Breast epithelium (tissue), 4 donors: ENCODE results near the gene ZNF618. TPM values are rescaled to one million over a fixed set of nuclear protein-coding genes. Genes with fewer than 3 reads are reported as not detected.
"Not testable (repeated sequence)": the region's sequence is repeated elsewhere in the genome, so short reads cannot be mapped to it uniquely, and the experiment has no call there.

ENCODE experiments used
- DNase-seq, 2 donors: peaks; one replicate each; pipeline ENCODE4 v3.0.0-alpha.2; 2019; ENCODE audit warnings: low spot score in 2 of 2
- H3K27ac ChIP-seq, 2 donors: fragments of 200-600 bp; sonication (generic) in 1 of 2; one replicate each; pipeline ENCODE4 v1.5.1; 2016 to 2019; ENCODE audit warnings: mild to moderate bottlenecking in 1 of 2
- H3K27me3 ChIP-seq, 2 donors: fragments of 200-600 bp; sonication (generic) in 1 of 2; one replicate each; pipeline versions ENCODE4 v1.5.1 to v1.6.0; 2017 to 2019; ENCODE audit warnings: control low read depth in 1 of 2, mild to moderate bottlenecking in 1 of 2
- H3K36me3 ChIP-seq: fragments of 200-600 bp; one replicate; pipeline ENCODE4 v1.5.1; 2019
- H3K4me1 ChIP-seq, 2 donors: fragments of 200-600 bp; sonication (generic); one replicate each; pipeline ENCODE4 v1.5.1; 2016 to 2019; ENCODE audit warnings: control low read depth in 1 of 2
- H3K4me3 ChIP-seq, 3 donors: fragments of 200-600 bp; sonication (generic); 1 replicate in 2 of 3; 2 replicates in 1 of 3; pipeline ENCODE4 v1.5.1; 2016 to 2019; ENCODE audit warnings: mild to moderate bottlenecking in 3 of 3, moderate library complexity in 2 of 3
- H3K9me3 ChIP-seq, 2 donors: fragments of 200-600 bp; sonication (generic) in 1 of 2; one replicate each; pipeline ENCODE4 v1.5.1; 2016 to 2019; ENCODE audit warnings: control low read depth in 1 of 2
- POLR2A ChIP-seq: fragments of 450-650 bp; IDR thresholded peaks from one replicate; pipeline ENCODE4 v1.6.1; 2016; ENCODE audit warnings: antibody characterized with exemption, mild to moderate bottlenecking, moderate library complexity
- POLR2AphosphoS5 ChIP-seq, 3 donors: sonication (generic); formaldehyde crosslinking; IDR thresholded peaks; one replicate each; pipeline ENCODE4 v1.6.1; 2017; ENCODE audit warnings: antibody characterized with exemption in 3 of 3
- intact Hi-C: fragments of 100-400 bp; cut with DNase I; formaldehyde crosslinking; loops from one replicate; pipeline ENCODE4 v1.15.1; 2023; ENCODE audit warnings: low total_unique reads
- total RNA-seq, 3 donors: library from RNA; depleted of rRNA; stranded (reverse); fragments of >200 nt; gene quantifications; one replicate each; pipeline ENCODE4 v1.1.0, GENCODE V29; 2016
- TF ChIP-seq, protein P1 (sequence below), 3 donors: fragments of 450-650 bp; IDR thresholded peaks; one replicate each; pipeline ENCODE4 v1.5.1; 2016 to 2017; ENCODE audit warnings: antibody characterized with exemption in 3 of 3, mild to moderate bottlenecking in 3 of 3, moderate library complexity in 3 of 3

ZNF618 gene
- total RNA-seq, 3 donors from 2014 or later = 4.6 to 11.8 (median 10.4) TPM

DNA sequence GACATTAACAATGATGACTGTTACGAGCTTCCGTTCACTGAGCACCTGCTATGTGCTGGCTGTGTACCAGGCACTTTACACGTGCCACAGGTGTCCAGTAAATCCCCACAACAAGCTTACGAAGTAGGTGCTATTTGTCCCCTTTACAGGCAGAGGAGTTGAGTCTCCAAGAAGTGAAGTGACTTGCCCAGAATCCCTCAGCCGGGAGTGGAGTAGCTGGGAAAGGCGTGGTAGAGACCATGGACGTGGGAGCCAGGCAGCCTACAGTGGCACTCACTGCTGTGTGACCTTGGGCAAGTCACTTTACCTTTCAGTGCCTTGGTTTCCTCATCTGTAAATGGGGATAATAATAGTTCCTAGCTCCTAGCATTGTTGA is 202.7 kb downstream of the ZNF618 start:
- no peak for TF ChIP-seq POLR2AphosphoS5 (IDR thresholded peaks at IDR 0.05)
- no peak overlapping the region for H3K4me3 ChIP-seq
- H3K4me1 ChIP-seq = no peaks in the 10 kb centered on the region
- H3K9me3 ChIP-seq = no peaks in the 10 kb centered on the region
- no peaks in the 10 kb centered on the region for H3K36me3 ChIP-seq
- no peak for DNase-seq
- intact Hi-C loops = no loop called here
- no peaks in the 10 kb centered on the region for H3K27me3 ChIP-seq
- no peak overlapping the region for H3K27ac ChIP-seq

- Histone ChIP-seq H3K27me3 (no peaks in the 10 kb centered on the region), H3K9me3 (no peaks in the 10 kb centered on the region), H3K4me3 (no peak overlapping the region), H3K4me1 (no peaks in the 10 kb centered on the region), H3K36me3 (no peaks in the 10 kb centered on the region), H3K27ac (peak overlapping the region in 1 of 2 donors; percentile 22)
- intact Hi-C loops = loop anchor here (5.0 kb wide), 1 partner anchor 207 kb away; no protein-coding TSS in a partner anchor
- TF ChIP-seq POLR2A = no peak
- TF ChIP-seq, protein P1, sequence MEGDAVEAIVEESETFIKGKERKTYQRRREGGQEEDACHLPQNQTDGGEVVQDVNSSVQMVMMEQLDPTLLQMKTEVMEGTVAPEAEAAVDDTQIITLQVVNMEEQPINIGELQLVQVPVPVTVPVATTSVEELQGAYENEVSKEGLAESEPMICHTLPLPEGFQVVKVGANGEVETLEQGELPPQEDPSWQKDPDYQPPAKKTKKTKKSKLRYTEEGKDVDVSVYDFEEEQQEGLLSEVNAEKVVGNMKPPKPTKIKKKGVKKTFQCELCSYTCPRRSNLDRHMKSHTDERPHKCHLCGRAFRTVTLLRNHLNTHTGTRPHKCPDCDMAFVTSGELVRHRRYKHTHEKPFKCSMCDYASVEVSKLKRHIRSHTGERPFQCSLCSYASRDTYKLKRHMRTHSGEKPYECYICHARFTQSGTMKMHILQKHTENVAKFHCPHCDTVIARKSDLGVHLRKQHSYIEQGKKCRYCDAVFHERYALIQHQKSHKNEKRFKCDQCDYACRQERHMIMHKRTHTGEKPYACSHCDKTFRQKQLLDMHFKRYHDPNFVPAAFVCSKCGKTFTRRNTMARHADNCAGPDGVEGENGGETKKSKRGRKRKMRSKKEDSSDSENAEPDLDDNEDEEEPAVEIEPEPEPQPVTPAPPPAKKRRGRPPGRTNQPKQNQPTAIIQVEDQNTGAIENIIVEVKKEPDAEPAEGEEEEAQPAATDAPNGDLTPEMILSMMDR (IDR thresholded peaks at IDR 0.05) = no peak
- no peak for TF ChIP-seq POLR2AphosphoS5 (IDR thresholded peaks at IDR 0.05)
- no peak for DNase-seq
Observed at GRCh38 chr9:114080195-114080772, 204.2 kb downstream of the ZNF618 start.

DNA sequence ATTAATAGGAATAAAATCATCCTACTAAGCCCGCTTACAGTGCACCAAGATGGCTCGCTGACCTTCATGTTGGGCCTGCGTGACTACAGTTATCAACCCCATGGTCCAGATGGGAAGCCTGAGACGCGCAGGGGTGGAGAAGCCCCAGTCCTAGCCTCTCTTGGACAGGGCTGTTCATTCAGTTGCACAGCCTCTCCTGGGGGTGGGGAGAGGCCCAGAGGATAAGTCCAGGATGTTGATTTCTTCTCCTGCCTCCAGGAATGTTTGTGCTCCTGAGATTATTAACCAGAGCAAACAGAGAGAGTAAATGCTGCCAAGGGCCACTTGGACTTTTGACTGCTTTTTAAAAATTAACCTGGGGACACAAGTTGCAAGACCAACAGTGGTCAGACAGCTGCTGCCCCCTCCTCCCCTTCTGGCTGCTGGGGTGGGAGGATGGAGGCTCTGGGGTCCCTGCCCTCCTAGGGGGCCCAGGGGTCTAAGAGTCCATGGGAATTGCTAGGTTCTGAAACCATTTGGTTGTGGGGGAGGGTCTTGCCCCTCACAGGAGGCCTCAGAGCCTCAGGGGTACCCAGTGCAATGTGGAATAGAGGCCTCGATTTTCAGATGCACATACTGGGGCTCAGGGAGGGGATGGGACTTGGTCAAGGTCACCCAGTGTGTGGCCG is 204.8 kb downstream of the ZNF618 start:
- H3K9me3 ChIP-seq = no peaks in the 10 kb centered on the region
- peak overlapping the region in 1 of 2 donors; percentile 5 for H3K27ac ChIP-seq
- no peaks in the 10 kb centered on the region for H3K4me1 ChIP-seq
- H3K27me3 ChIP-seq = no peaks in the 10 kb centered on the region
- intact Hi-C loops = loop anchor here (5.0 kb wide), 1 partner anchor 206 kb away; no protein-coding TSS in a partner anchor
- TF ChIP-seq POLR2AphosphoS5 (IDR thresholded peaks at IDR 0.05) = no peak
- TF ChIP-seq, protein P1 (IDR thresholded peaks at IDR 0.05) = no peak
- no peak for TF ChIP-seq POLR2A
- no peaks in the 10 kb centered on the region for H3K36me3 ChIP-seq
- DNase-seq = no peak
- H3K4me3 ChIP-seq = no peak overlapping the region

- Histone ChIP-seq H3K4me1 (no peaks in the 10 kb centered on the region), H3K36me3 (no peaks in the 10 kb centered on the region), H3K4me3 (no peak overlapping the region), H3K27me3 (no peaks in the 10 kb centered on the region), H3K27ac (peak overlapping the region in 1 of 2 donors; percentile 5), H3K9me3 (no peaks in the 10 kb centered on the region)
- no peak for DNase-seq
- intact Hi-C loops = loop anchor here (5.0 kb wide), 1 partner anchor 206 kb away; no protein-coding TSS in a partner anchor
- TF ChIP-seq POLR2A (no peak), POLR2AphosphoS5 (IDR thresholded peaks at IDR 0.05) (no peak)
- TF ChIP-seq, protein P1 (IDR thresholded peaks at IDR 0.05) = no peak
Observed at GRCh38 chr9:114081441-114082016, 205.4 kb downstream of the ZNF618 start.

DNA sequence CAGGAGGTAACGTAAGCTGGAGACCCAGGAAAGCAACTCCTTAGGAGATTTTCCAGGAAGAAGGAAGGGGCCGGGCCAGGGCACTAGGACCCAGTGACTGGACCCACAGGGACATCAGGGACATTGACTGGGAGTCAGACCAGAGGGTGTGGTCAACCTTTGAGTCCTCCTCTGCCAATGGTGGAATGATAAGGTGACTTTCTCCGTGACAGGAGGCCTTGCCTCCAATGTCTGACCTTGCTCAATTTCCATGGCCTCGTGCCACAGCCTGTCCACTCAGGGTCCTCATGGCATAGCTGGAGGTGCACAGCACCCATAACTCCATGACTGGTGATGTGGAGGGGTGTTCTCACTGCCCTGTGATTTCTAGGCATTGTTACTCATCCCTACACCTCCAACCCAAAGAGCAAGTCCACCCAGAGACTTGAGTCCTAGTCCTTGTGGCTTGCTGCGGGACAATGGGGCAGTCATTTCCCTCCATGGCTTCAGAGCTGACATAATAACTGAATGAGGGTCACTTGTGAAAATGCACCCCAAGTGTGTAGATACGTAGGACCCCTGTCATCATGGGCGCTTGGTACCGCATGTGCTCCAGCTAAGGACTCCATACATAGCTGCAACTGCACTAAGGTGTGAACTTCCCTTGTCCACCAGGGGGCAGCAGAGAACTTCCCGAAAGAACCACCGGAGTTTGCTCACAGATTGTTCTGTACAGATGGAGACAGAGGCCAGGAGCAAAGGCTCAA is 206.1 kb downstream of the ZNF618 start:
- Histone ChIP-seq H3K9me3 (no peaks in the 10 kb centered on the region), H3K36me3 (no peaks in the 10 kb centered on the region), H3K4me3 (no peak overlapping the region), H3K27me3 (no peaks in the 10 kb centered on the region), H3K27ac (no peak overlapping the region), H3K4me1 (no peaks in the 10 kb centered on the region)
- intact Hi-C loops = loop anchor here (5.0 kb wide), 1 partner anchor 205 kb away; no protein-coding TSS in a partner anchor
- DNase-seq = peak; percentile 87 to 94
- TF ChIP-seq POLR2AphosphoS5 (IDR thresholded peaks at IDR 0.05) = no peak
- TF ChIP-seq, protein P1 (IDR thresholded peaks at IDR 0.05) = peak; percentile 89 to 95 (median 92)

DNA sequence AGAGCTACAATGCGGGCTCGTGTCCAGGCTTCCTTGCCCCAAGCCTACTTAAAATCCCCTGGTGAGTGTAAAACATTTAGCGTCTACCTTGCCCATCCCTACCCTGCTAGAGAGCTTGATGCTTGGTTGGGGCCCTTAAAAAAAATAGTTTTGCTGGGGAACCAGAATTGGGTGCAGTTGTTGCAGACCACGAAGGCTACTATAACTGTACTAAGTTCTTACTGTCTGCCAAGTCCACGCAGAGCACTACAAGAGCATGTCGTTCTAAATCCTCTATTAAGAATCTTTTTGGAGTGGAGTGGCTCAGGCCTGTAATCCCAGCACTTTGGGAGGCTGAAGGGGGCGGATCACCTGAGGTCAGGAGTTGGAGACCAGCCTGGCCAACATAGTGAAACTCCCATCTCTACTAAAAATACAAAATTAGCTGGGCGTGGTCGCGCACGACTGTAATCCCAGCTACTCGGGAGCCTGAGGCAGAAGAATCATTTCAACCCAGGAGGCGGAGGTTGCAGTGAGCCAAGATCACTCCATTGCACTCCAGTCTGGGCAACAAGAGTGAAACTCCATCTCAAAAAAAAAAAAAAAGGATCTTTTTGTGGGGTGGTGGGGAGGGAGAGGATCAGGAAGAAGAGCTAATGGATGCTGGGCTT is 206.8 kb downstream of the ZNF618 start:
- not testable (repeated sequence) for H3K27ac ChIP-seq

More for the DNA sequence above, 206.8 kb downstream of the ZNF618 start:
- not testable (repeated sequence) for H3K9me3 ChIP-seq, H3K27me3 ChIP-seq, H3K4me3 ChIP-seq, H3K36me3 ChIP-seq, H3K4me1 ChIP-seq, DNase-seq
- intact Hi-C loops = loop anchor here (5.0 kb wide), 1 partner anchor 204 kb away; no protein-coding TSS in a partner anchor
